IPS-18a (cell line): Measurements from ENCODE around the gene PPM1E.
"Not testable (repeated sequence)": the region's sequence is repeated elsewhere in the genome, so short reads cannot be mapped to it uniquely, and the experiment has no call there.

ENCODE experiments used
- H3K27ac ChIP-seq: one replicate; pipeline ENCODE4 v1.5.1; 2013; ENCODE audit warnings: low read length
- H3K27me3 ChIP-seq: one replicate; pipeline ENCODE4 v1.6.1; 2013; ENCODE audit warnings: mild to moderate bottlenecking, low read length; ENCODE audit not compliant: control insufficient read depth, insufficient read depth
- H3K36me3 ChIP-seq: one replicate; pipeline ENCODE4 v1.6.1; 2013; ENCODE audit warnings: low read depth, low read length; ENCODE audit not compliant: control insufficient read depth
- H3K4me1 ChIP-seq: one replicate; pipeline ENCODE4 v1.6.1; 2013; ENCODE audit warnings: low read depth, low read length; ENCODE audit not compliant: control insufficient read depth
- H3K4me3 ChIP-seq: one replicate; pipeline ENCODE4 v1.5.1; 2013; ENCODE audit warnings: low read length
- H3K9ac ChIP-seq: one replicate; pipeline ENCODE4 v1.6.1; 2013; ENCODE audit warnings: mild to moderate bottlenecking, low read length, moderate library complexity
- H3K9me3 ChIP-seq: one replicate; pipeline ENCODE4 v1.6.1; 2013; ENCODE audit warnings: low read depth, low read length; ENCODE audit not compliant: control insufficient read depth

The PPM1E gene

DNA sequence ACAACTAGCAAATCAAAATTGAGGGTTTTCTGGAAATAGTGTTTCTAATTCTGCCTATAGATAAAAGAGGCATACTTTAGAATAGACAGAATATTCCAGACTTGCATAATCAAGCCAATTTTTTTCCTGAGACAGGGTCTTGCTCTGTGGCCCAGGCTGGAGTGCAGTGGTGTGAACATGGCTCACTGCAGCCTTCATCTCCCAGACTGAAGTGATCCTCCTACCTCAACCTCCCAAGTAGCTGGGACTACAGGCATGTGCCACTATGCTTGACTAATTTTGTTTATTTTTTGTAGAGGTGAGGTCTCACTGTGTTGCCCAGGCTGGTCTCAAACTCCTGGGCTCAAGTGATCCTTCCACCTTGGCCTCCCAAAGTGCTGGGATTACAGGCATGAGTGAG is 6.0 kb upstream of the PPM1E start:
- not testable (repeated sequence) for H3K36me3 ChIP-seq, H3K27me3 ChIP-seq, H3K9me3 ChIP-seq, H3K4me1 ChIP-seq, H3K9ac ChIP-seq, H3K27ac ChIP-seq, H3K4me3 ChIP-seq

DNA sequence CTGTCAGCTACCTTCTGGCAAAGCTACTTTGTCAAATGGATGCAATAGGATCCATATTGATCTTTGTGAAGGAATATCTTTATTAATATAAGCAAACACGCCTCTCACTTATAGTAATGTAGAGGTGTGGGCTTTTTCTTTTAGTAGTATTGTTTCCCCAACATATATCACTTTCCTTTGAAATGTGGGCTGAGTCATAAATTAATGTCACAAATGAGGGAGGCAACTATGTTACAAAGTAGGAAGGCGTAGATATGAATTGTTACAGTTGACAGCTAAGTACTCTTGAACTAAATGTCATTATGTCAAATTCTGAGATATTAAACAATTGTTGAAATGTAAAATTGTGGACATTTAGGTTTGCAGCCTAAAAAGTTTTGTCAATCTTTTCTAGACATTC is 2.6 kb upstream of the PPM1E start:
- no peak overlapping the region for H3K27ac ChIP-seq
- no peak overlapping the region for H3K4me3 ChIP-seq
- peaks cover 8% of the 10 kb centered on the region for H3K4me1 ChIP-seq
- H3K36me3 ChIP-seq = no peaks in the 10 kb centered on the region
- peaks cover 21% of the 10 kb centered on the region for H3K27me3 ChIP-seq
- H3K9ac ChIP-seq = no peak overlapping the region
- no peaks in the 10 kb centered on the region for H3K9me3 ChIP-seq

DNA sequence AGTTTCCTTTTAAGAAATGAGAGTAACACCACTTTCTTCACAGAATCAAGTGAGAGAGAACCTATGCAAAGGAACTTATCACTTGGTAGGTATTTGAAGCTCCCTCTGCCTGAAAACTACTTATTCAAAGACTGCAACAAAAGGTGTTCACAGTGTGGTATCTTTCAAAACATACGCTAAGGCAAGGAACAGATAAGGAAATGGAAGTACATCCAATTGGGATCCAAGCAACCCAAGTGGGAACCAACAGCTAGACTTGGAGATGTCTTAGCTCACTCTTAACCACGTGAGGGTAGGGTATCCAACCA is 431 bp upstream of the PPM1E start:
- Histone ChIP-seq H3K4me3 (peak overlapping the region; percentile 12), H3K27ac (no peak overlapping the region), H3K9ac (no peak overlapping the region), H3K9me3 (no peaks in the 10 kb centered on the region), H3K36me3 (no peaks in the 10 kb centered on the region), H3K27me3 (peaks cover 22% of the 10 kb centered on the region), H3K4me1 (peaks cover 8% of the 10 kb centered on the region)

DNA sequence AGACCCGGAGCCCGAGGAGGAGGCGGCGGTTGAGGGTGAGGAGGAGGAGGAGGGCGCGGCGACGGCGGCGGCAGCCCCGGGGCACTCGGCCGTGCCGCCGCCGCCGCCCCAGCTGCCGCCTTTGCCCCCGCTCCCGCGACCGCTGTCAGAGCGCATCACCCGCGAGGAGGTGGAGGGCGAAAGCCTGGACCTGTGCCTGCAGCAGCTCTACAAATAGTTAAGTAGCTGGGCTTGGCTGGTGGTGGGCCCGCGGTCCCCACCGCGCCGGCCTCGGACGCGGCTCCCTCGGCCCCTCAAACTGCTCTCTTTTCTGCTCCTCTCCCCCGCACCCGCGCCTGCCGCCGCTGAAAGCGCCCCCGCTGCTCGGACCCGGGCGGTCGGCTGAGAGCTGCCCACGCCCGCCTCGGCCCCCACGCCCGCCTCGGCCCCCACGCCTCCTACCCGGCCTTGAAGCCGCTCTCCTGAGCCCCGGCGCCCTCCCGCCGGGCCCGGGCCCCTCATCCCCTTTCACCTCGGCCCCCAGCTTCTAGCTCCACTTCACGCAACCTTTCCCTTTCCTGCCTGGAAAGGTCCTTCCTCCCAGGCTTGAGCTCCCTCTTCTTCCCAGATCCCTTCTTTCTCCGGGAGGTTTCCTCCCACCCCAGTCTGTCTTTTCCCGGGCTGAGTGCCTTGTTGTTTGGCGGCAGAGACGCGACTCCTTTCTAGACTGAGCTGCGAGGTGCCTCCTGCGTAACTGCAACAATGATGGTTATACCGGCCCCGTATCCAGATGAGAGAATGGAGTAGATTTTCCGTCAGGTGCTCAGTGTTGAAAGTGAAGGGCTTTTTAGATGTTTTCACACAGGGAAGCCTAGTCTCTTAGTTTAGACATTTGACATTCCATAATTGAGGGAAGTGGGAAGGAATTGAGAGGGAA is 850 bp downstream of the PPM1E start:
- Histone ChIP-seq H3K4me3 (peak overlapping the region; percentile 92), H3K27ac (no peak overlapping the region), H3K9me3 (no peaks in the 10 kb centered on the region), H3K36me3 (no peaks in the 10 kb centered on the region), H3K4me1 (peaks cover 8% of the 10 kb centered on the region), H3K27me3 (peaks cover 22% of the 10 kb centered on the region), H3K9ac (peak overlapping the region; percentile 53)

DNA sequence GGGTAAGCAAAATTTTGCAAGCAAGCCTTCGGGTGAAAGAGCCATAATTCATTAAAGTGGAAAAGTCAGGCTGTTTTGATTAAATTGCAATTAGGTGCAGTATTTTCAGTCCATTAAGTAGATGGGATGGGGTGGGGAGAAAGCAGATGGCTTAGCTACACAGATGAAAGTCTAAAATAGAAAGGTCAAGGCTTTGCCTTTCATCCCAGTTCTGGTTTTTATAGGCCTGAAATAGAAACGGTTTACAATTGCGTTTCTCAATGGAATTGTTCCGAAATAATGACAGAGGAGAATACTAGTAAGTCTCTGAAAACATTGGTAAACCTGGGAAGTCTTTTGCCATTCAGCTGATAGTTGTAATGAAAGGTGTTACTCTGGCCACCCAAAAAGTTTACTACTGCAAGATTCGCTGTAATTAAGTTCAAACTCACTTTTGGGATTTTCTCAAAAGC is 1.5 kb downstream of the PPM1E start:
- Histone ChIP-seq H3K9ac (peak overlapping the region; percentile 53), H3K4me1 (peaks cover 8% of the 10 kb centered on the region), H3K9me3 (no peaks in the 10 kb centered on the region), H3K36me3 (no peaks in the 10 kb centered on the region), H3K27ac (no peak overlapping the region), H3K27me3 (peaks cover 22% of the 10 kb centered on the region), H3K4me3 (peak overlapping the region; percentile 92)

DNA sequence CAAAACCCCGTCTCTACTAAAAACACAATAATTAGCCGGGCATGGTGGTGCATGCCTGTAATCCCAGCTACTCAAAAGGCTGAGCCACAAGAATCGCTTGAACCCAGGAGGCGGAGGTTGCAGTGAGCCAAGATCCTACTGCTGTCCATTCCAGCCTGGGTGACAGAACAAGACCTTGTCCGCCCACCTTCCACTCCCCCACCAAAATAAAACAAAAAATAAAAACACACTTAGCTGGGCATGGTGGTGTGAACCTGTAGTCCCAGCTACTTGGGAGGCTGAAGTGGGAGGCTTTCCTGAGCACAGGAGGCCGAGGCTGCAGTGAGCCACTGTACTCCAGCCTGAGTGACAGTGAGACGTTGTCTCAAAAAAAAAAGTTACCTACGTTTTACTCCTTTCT is 3.2 kb downstream of the PPM1E start:
- H3K9ac ChIP-seq = no peak overlapping the region
- no peaks in the 10 kb centered on the region for H3K9me3 ChIP-seq
- no peaks in the 10 kb centered on the region for H3K36me3 ChIP-seq
- H3K4me1 ChIP-seq = peaks cover 8% of the 10 kb centered on the region
- peaks cover 22% of the 10 kb centered on the region for H3K27me3 ChIP-seq
- no peak overlapping the region for H3K27ac ChIP-seq
- no peak overlapping the region for H3K4me3 ChIP-seq

DNA sequence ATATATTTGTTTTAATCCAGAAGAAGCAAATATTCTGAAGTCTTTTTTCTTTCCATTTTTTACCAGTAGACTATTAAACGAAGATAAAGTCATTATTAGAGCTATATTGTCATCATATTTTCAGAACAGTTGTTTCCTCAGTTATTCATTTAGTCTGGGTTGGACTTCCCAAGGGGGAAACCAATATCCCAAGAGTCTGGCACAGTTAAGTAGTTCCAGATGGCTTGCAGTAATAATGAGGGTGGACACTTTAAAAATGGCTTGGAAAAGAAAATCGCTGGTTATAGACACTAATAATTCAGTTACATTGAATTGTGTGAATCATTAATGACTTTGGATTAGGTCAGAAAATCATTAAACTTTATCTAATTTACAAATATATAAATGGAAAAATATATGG is 3.9 kb downstream of the PPM1E start:
- no peaks in the 10 kb centered on the region for H3K9me3 ChIP-seq
- peaks cover 8% of the 10 kb centered on the region for H3K4me1 ChIP-seq
- no peaks in the 10 kb centered on the region for H3K36me3 ChIP-seq
- no peak overlapping the region for H3K4me3 ChIP-seq
- H3K27me3 ChIP-seq = peaks cover 22% of the 10 kb centered on the region
- H3K9ac ChIP-seq = no peak overlapping the region
- H3K27ac ChIP-seq = no peak overlapping the region

DNA sequence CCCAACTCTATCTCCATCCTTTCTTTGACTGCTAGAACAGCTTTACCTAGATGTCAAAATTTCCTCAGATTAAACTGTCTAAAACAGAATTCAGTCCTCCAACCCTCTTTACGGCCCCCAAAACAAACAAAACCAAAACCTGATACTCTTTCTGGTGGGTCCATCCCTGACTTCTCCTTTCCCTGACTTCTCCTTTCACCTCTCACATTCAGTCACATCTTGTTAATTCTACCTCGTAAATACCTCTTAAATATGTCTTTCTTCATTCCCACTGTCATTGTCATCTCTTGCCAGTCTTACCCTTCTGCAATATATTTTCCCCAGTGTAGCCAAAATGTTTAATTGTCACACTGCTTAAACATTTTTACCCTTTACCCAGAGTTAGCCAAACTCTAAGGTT is 4.6 kb downstream of the PPM1E start:
- H3K4me3 ChIP-seq = no peak overlapping the region
- no peaks in the 10 kb centered on the region for H3K9me3 ChIP-seq
- no peak overlapping the region for H3K27ac ChIP-seq
- H3K4me1 ChIP-seq = peaks cover 8% of the 10 kb centered on the region
- H3K9ac ChIP-seq = no peak overlapping the region
- H3K27me3 ChIP-seq = peaks cover 14% of the 10 kb centered on the region
- no peaks in the 10 kb centered on the region for H3K36me3 ChIP-seq

DNA sequence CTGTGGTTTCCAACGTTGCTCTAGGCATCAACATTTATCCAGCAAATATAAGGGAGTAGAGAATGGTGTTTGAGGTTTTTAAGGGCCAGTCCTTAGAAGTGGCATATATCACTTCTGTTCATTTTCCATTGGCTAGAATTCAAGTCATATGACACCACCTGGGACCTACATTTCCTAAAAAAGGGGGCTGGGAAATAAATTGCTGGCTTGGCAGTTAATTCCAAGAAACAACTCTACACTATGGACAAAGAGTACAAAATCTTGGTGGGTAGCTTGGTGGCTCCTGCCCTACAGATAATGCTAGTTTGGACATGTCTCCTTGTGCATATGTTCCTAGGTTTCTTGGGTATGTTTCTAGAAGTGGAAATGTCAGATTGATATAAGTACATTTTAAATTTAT is 7.6 kb downstream of the PPM1E start:
- H3K27me3 ChIP-seq = no peaks in the 10 kb centered on the region
- H3K4me1 ChIP-seq = no peaks in the 10 kb centered on the region
- no peak overlapping the region for H3K4me3 ChIP-seq
- no peaks in the 10 kb centered on the region for H3K9me3 ChIP-seq
- no peaks in the 10 kb centered on the region for H3K36me3 ChIP-seq
- H3K9ac ChIP-seq = no peak overlapping the region
- no peak overlapping the region for H3K27ac ChIP-seq

DNA sequence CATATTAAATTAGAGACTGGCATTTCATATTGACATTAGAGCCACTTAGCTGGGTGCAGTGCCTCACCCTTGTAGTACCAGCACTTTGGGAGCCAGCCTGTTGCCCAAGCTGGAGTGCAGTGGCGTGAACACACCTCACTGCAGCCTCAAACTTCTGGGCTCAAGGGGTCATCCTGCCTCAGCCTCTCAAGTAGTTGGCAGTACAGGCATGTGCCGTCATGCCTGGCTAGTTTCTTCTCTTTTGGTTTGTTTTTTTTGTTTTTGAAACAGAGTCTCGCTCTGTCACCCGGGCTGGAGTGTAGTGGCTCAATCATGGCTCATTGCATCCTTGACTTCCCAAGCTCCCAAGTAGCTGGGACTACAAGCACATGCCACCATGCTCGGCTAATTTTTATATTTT is 8.7 kb downstream of the PPM1E start:
- no peaks in the 10 kb centered on the region for H3K9me3 ChIP-seq
- H3K27me3 ChIP-seq = no peaks in the 10 kb centered on the region
- no peak overlapping the region for H3K27ac ChIP-seq
- H3K4me1 ChIP-seq = no peaks in the 10 kb centered on the region
- H3K9ac ChIP-seq = no peak overlapping the region
- no peaks in the 10 kb centered on the region for H3K36me3 ChIP-seq
- no peak overlapping the region for H3K4me3 ChIP-seq

DNA sequence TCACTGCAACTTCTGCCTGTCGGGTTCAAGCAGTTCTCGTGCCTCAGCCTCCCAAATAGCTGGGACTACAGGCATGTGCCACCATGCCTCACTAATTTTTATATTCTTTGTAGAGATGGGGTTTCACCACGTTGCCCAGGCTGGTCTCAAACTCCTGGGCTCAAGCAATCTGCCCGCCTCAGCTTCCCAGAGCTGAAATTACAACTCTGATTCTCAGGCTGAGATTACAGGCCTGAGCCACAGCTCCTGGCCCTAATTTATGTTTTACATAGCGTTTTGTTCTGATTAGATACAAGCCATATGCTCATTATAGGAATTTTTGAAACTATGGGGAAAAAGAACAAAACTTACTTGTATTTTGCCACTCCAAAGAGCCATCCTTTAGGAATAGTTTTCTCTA is 22.8 kb downstream of the PPM1E start:
- not testable (repeated sequence) for H3K4me3 ChIP-seq, H3K9me3 ChIP-seq, H3K9ac ChIP-seq, H3K4me1 ChIP-seq, H3K27me3 ChIP-seq, H3K27ac ChIP-seq, H3K36me3 ChIP-seq

DNA sequence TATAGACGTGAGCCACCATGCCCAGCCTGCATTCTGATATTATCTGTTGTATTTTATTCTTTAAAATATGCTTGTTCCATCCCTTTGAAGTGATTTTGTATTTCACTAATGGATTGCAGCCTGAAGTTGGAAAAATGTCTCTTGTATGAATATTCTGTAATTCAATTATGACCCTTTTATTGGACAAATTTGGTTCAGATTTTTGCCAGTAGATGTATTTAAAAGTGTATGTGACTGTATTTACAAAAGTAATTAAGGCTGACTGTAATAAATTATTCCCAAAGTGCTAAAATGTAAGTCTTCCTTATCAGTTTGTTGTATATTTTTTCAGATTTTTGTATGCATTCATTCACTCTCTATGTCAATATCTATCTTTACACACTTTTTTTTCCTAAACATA is 23.8 kb downstream of the PPM1E start:
- Histone ChIP-seq H3K27me3 (no peaks in the 10 kb centered on the region), H3K4me1 (no peaks in the 10 kb centered on the region), H3K36me3 (no peaks in the 10 kb centered on the region), H3K9me3 (no peaks in the 10 kb centered on the region), H3K27ac (no peak overlapping the region), H3K4me3 (no peak overlapping the region), H3K9ac (no peak overlapping the region)
